Endometrium (tissue), 2 donors: Measurements from ENCODE around the gene CFAP90.

Source experiments
- FAIRE-seq: peaks from 2 replicates; lab custom pipeline; 2012; peaks lifted over from hg19 to GRCh38; lab: Jason Lieb, UNC
- donor health status: control.
- donor health status: control.

CFAP90 gene

DNA sequence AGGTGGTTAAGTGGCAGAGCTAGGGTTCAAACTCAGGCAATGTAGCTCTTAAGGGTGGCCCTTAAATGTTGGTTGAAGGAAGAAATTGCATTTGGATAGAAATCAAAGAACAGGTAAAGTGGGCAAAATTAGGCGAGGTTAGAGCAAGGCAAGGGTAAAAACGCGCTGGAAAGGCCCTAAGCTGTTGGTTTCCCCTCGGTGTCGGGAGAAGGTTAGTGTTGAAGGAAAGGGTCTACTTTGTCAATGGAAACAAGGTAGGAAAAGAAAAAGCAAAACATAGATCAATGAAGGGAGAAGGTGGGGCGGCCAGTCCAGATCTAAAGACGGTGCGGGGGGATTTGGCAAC lies 17.5 kb upstream of the CFAP90 start:
- FAIRE-seq, result no peak

DNA sequence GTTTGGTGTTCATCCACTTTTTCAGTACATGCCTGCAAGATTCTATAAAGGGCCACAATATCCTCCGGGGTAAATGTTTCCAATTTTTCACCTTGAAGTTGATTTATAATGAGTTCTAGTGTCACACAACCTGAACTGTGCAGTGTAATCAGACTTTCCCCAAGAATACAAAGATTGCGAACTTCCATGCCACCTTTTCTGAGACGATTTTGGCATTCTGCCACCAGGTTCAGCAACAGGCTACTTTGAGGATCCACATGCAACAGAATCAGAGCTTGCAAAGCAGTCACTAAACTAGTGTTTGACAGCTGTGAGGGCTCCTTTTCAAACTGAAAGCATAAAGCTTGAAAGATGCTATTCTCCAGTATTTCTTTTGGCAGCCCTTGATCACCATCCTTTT lies 16.3 kb upstream of the CFAP90 start:
- no peak for FAIRE-seq

DNA sequence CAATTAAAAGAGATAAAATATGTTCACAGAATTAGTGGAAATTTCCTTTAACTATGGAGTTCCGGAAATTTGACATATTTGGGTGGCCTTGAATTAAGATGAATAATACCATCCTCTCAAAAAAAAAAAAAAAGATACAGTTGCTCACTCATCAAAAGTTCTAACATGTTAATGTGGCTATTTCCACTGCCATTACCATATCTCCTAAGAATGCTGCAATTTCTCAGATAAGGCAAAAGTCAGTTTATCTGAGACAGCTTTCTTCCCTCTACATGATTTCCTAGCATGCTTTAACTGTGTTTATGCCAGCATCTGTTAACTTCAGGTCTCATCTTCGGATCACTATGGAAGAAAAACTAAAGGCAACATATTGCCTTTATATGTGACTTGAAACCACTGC lies 15.3 kb upstream of the CFAP90 start:
- no peak for FAIRE-seq

DNA sequence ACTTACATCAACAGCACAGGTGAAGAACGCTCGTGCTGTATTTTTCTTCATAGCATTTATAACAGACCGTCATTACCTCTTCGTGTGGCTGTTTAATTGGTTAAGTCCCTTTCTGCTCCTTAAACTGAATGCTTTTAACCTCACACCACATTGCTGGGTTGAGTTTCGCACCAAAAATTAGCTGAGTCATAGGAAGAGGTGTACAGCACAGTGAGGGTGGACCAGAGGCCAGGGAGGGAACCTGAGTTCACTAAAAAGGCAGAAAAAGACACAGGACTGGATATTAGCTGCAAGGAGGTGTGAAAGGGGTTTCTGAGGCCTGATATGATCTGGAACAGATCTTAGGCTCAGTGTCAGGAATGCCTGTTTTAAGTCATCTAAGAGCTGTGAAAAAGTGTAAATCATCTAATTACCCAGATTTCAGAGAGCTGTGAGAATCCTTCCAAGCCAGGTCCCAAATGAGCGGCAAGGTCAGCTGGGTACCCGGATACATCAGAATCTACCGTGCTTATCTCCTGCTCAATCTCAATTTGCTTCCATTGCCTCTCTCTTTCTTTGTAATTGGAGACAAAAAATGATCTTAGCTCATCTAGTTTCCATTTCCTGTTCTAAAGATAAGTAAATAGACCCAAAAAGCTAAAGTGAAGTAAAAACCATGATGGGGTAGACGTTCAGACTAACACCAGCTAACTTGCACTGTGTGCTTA lies 7.1 kb upstream of the CFAP90 start:
- FAIRE-seq, result no peak

DNA sequence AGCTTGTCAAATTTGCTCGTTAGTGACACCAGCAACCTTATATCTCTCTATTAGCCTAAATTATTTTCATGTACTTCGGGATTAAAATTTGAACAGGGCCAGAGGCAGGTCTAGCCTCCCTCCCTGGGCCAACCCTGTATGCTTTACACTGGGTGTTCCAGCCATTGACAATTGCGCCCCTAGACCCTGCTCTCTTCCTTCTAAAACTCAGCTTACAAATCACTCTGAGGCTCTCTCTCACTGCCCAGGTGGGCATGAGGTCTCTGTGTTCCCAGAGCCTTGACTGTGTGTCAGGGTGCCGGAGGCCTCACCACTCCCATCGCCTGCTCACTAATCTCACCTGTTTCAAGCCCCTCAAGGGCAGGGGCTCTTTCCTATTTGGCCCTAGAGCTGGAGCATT lies 6.4 kb upstream of the CFAP90 start:
- no peak for FAIRE-seq

DNA sequence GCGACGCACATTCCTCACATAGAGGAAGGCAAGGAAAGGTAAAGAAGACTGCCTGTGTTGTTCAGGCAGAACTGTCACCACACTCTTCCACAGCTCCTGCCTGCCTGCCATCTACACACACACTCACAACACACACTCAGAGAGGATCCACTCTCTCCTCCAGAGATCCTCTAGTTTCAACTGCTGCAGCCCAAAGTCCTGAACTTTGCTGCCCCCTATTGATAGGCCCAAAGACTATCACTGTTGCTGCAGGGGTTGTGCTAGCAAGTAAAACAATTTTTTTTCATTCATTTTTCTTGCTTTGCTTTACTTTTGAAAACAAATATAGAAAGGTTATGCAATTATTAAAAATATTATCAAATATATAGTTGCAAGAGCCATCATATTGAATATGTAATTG lies 5.9 kb upstream of the CFAP90 start:
- FAIRE-seq, result no peak

DNA sequence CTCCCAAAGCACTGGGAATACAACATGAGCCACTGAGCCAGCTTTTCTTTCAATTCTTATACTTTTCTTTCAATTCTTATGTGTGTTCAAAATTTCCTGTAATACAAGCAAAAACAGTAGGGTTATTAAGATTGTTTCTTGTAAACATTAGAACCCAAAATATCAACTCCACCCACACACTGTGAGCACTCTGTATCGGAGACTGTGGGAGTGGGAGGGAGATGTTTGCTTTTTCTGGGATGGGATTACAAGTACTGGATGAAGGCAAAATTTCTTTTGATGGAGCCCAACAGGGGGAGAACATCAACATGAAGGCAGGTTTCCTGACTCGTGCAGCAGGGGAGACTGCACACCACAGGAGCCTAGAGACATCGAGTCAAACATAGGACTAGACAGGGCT lies 4.7 kb upstream of the CFAP90 start:
- no peak for FAIRE-seq

DNA sequence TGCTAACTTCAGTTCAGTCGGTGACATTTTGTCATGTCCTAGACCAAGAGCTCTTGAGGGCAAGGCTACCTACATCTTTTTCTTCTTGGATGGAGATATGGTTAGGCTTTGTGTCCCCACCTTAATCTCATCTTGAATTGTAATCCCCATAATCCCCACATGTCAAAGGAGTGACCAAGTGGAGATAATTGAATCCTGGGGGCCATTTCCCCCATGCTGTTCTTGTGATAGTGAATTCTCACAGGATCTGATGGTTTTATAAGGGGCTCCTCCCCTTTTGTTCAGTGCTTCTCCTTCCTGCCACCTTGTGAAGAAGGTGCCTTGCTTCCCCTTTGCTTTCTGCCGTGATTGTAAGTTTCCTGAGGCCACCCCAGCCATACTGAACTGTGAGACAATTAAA lies 2.1 kb upstream of the CFAP90 start:
- FAIRE-seq, result no peak

DNA sequence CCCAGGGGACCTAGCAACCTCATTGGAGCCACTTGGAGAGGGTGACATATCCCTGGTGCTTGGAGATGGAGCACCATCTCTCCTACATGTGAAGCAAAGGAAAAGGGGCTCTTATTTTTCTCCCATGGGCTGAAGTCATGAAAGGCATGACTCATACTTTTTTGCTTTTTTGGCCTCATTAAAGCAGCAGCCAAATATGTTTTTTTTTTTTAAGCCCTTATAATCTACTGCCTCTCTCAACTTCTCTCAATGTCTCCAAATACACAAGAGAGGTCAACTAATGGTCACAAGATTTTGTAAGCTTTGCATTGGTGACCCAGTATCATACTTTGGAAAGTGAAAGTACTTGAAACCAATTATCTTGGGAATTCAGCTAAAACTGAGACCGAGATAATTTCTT lies 1.6 kb upstream of the CFAP90 start:
- no peak for FAIRE-seq

DNA sequence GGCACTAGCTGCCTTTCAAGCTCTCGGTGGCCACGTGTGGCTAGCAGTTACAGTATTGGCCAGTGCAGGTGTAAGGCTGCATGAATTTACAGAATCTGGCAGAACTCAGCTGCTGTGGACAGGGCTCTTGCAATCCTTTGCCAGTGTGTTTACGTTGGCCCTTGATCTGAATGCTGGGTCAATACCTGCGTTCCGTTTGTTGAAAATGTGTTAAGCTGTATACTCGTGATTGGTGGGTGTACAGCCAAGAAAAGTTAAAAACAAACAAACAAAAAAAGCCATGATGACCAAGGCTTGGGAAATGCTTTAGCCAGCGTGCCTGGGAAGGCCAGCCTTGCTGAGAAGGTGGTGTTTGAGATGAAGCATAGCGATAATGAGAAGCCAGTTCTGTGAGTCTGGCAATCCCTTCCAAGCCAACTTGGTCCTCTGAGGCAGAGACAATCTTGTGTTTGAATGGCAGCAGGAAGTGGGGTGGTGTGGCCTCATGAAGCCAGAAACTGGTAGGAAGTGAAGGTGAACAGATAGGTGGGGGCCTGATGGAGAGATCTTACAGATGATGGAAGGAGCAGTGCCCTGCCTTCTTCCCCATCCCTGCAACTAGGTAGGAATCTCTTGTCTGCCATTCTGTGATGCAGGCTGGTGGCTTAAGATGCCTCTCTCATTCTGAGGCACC lies 820 bp upstream of the CFAP90 start:
- no peak for FAIRE-seq

DNA sequence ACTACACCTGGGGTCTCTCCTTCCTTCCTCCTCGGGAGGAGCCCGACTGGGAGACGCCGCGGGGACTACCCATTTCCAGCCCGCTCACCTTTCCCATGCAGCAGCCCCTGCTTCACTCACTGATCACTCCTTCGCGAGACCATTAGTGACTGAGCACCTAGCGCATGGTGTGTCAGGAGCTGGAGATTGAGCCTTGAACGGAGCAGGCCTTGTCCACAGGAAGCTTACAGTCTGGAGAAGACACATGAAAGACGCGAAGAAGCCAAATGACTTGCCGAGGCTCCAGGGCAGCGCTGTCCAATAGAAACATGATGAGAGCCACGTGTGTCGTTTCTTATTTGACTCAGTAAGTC lies 283 bp upstream of the CFAP90 start:
- no peak for FAIRE-seq

DNA sequence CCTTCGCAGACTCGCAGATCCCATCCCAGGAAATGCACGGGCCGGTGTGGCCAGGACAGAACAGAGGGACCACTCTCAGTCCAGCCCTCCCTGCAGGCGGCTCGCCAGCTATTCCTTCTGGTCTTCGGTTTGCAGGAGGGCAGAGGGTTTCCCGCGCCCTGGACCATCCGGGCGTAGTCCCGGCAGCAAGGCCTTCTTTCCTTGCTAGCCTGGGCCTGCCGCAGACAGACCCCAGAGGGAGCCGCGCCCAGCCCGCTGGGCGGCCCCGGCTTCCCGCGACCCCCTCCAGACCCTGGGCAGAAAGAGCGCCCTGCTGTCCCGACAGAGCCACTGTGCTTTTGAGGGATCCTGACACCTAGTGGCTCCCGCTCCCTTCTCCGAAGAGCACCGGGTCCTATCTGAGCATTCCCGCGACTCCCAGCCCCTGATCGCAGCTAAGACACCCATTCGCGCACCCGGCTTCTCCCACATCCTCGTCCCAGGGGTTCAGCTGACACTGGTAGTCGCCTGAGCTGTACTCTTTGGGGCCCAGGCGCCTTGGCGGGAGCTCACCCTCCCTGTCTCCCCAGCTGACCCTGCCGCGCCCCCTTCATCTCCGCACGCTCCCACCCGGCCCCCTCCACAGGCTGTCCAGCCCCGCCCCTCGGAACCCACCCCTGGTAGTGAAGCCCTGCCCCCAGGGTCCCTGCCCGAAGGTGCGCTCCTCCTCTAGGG lies 1.1 kb downstream of the CFAP90 start:
- FAIRE-seq, result no peak

DNA sequence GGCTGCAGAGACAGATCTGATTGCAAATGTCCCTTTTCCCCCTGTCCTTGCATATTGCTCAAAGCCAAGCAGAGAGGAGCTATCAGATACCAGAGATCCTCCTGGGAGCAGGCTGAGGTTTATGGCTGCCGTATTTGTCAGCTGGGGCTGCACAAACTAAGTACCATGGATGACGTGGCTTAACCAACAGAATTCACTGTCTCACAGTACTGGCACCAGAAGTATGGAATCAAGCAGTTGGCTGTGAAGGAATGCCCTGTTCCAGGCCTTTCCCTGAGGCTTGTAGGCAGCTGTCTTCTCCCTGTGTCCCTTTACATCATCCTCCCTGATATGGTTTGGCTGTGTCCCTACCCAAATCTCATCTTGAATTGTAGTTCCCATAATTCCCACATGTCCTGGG lies 2.6 kb downstream of the CFAP90 start:
- no peak for FAIRE-seq

DNA sequence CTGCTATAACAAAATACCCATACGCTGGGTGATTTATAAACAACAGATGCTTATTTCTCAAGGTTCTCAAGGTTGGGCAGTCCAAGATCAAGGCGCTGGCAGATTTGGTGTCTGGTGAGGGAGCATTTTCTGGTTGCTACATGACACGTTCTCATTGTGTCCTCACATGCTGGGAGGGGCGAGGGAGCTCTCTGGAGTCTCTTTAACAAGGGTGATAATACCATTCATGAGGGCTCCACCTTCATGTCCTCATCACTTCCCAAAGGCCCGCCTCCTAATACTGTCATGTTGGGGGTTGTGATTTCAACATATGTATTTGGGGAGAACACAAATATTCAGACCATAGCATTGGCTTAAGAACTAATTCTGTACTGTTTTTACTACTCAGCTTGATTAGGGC lies 4.6 kb downstream of the CFAP90 start:
- no peak for FAIRE-seq

DNA sequence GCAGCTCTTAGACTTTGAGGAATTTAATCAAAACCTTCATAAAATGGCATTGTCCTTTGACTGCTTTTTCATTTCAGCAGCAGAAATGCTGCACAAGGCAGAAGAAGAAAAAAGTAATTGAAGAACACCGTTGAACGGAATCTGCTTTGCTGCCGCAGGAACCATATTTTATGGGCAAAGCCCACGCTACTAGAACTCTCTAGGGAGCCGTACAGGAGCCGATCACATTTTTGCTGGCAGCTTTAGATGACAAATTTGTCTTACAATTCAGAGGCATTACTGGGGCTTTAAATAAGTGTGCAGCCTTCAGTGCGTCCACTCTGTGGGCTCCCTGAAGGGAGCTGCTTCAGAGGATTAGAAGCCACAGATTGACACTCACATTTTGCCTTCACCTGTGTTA lies 5.4 kb downstream of the CFAP90 start:
- no peak for FAIRE-seq

DNA sequence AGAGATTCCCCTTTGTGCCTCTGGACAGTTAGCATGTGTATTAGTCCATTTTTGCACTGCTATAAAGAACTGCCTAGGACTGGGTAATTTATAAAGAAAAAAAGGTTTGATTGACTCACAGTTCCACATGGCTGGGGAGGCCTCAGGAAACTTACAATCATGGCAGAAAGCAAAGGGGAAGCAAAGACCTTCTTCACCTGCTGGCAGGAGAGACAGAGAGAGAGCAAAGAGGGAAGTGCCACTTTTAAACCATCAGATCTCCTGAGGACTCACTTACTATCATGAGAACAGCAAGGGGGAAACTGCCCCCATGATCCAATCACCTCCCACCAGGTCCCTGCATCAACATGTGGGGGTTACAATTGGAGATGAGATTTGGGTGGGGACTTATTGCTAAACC lies 6.0 kb downstream of the CFAP90 start:
- FAIRE-seq, result no peak

DNA sequence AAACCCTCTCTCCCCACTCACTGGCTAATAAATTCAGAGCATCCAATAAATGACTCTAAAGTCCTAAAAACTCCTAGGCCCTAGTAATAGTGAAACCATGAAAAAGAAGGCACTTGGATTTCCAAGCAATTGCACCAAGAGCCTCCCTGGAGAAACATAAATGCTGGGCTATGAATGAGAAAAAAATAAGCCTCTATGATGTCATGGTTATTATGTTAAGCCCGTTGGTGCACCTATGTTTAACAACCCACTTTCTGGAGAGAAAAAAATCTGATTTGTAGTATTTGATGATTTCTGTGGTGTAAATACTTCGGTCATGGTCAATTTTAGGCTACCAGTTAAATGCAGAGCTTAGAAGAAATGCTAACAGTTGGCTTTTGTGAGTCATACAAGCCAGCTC lies 8.4 kb downstream of the CFAP90 start:
- FAIRE-seq, result no peak

DNA sequence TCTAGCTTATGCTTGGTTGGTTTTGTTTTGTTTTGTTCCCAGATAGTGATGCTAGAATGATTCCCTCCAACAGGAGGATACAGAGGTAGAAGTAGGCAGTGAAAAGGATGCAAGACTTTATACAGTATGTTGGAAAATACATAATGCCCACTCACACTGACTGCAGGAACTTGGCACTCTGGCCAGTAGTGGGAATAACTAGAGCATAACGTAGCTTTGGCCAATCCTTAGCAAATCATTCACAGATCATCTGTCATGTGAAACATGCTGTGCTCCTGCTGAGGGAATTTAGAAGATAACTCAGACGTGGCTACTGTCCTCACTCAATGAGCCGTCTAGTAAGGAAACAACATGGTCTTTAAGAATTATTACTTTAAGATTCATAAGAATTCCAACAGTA lies 13.5 kb downstream of the CFAP90 start:
- no peak for FAIRE-seq

DNA sequence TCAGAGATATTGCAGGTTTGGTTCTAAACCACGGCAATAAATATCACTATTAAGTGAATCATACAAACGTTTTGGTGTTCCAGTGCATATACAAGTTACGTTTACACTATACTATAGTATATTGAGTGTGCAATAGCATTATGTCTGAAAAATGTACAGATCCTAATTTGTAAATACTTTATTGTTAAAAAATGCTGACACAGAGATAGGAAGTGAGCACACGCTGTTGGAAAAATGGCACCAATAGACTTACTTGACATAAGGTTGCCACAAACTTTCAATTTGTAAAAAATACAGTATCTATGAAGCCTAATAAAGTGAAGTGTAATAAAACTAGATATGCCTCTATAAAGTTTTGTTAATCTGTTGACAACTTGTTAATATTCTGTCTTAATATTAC lies 16.0 kb downstream of the CFAP90 start:
- FAIRE-seq, result no peak

DNA sequence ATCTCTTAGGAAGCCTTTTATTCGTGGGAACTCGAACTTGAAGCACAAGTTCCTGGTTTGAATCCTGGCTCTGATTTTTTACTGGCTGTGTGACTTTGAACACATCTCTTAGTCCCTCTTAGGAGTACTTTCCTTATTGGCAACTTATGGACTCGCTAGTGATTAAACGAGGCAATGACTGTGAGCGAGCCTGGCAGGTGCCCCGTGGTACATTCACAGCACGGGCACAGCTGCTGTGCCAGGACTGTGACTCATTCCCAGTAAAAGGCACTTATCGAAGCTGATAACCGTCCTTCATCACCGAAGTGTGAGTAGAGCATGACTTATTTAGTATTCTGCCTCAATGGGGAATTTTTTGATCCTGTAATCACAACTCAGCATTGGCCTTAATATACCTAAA lies 22.7 kb downstream of the CFAP90 start:
- FAIRE-seq, result no peak

DNA sequence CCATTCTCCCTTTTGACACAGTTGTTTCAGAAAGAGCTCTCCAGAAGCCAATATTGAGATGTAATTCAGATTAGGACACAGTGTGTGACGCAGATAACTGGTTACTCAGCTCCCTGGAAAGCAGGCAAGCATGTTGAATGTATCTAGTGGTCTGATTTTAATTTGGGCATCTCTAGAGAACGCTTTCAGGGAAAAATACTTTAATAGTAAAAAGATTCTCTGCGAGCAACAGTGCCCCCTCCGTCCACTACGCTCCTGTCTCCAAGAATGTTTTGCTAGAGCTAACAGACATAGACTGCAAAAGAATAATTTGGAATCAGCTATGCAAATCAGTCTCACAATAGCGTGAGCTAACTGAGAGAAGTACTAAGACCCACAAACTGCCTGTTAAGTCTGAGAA lies 23.3 kb downstream of the CFAP90 start:
- no peak for FAIRE-seq

DNA sequence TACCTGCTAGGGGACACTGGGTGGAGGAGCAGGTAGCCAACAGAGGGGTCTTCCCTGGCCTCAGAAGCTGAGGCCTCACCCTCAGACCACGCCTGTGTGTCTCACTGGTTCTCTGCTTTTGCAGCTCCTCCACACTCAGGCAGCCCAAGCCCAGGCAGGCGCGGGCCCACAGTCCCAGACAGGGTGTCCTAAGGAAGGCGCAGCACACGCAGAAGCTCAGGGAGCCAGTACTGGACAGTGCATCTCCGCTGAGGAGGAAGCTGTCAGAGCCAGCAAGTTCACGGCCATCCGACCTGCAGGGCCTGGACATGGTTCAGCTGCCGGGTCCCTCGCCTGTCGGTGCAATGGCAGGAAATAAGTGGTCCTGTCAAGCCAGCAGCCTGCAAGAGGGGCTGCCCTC lies 25.3 kb downstream of the CFAP90 start:
- FAIRE-seq, result no peak

DNA sequence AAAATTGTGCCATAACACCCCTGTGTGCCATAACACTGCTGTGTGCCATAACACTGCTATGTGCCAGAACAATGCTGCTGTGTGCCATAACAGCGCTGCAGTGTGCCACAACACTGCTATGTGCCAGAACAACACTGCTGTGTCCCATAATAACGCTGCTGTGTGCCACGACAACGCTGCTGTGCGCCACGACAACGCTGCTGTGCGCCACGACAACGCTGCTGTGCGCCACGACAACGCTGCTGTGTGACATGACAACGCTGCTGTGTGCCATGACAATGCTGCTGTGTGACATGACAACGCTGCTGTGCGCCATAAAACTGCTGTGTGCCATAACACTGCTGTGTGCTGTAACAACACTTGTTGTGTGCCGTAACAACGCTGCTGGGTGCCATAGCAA lies 25.9 kb downstream of the CFAP90 start:
- no peak for FAIRE-seq

DNA sequence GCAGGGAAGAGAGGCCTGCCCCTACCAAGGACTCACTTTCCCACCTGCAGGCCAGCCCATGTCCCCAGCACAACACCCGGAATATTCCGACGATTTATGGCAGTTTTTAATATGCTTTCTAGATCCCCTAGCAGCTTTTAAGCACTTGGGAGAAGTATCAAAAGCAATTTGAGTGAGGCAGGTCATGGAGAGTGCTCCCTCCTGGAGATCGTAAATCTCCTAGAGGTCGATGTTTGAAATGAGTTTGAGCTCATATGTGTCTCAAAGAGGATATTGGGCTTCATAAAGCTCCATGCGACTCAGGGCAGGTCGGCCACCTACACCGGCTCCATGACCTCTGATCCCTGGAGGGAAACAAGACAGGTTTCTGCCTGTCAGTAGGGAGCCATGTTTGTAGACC lies 27.3 kb downstream of the CFAP90 start:
- no peak for FAIRE-seq
